PC-9 (cell line): ENCODE results near the gene NFIA. TPM values are rescaled to one million over a fixed set of nuclear protein-coding genes. Genes with fewer than 3 reads are reported as not detected.

Experiments used
- BruUV-seq: library from RNA; stranded (reverse); fragments of 400-500 nt; replicated peaks from 2 replicates; lab custom pipeline; 2021; lab: Mats Ljungman, UMichigan
- CTCF ChIA-PET: fragments of 300-600 bp; sonication (Branson Sonifier 250); formaldehyde crosslinking; loops from one replicate; lab custom pipeline; 2022; ENCODE audit warnings: antibody characterized with exemption; lab: Charles Lee
- POLR2A ChIA-PET: fragments of 300-600 bp; sonication (Branson Sonifier 250); formaldehyde crosslinking; loops from one replicate; lab custom pipeline; 2022; ENCODE audit warnings: antibody characterized with exemption; ENCODE audit not compliant: unreplicated experiment; lab: Charles Lee
- DNase-seq, 2 experiments: peaks; one replicate each; pipeline versions ENCODE4 v3.0.0 to v3.0.0-alpha.2; 2015 to 2022; ENCODE audit warnings: mixed read lengths in 1 of 2
- H2AFZ ChIP-seq: fragments of 200-600 bp; sonication (generic); 2 replicates; pipeline ENCODE4 v1.8.1; 2017; ENCODE audit warnings: antibody characterized with exemption
- H3F3A ChIP-seq: fragments of 200-600 bp; sonication (generic); 2 replicates; pipeline ENCODE4 v1.8.1; 2017; ENCODE audit warnings: antibody characterized with exemption, mild to moderate bottlenecking, low read depth; ENCODE audit not compliant: insufficient read depth
- H3K27ac ChIP-seq: fragments of 200-600 bp; sonication (generic); 2 replicates; pipeline ENCODE4 v1.6.1; 2016; ENCODE audit warnings: mixed run types
- H3K27me3 ChIP-seq: fragments of 200-600 bp; sonication (generic); 2 replicates; pipeline ENCODE4 v1.6.1; 2016; ENCODE audit warnings: low read depth, mixed run types; ENCODE audit not compliant: insufficient read depth
- H3K36me3 ChIP-seq: fragments of 200-600 bp; sonication (generic); 2 replicates; pipeline ENCODE4 v1.6.1; 2016; ENCODE audit warnings: low read depth, mixed run types
- H3K4me1 ChIP-seq: fragments of 200-600 bp; sonication (generic); replicated peaks from 2 replicates; pipeline ENCODE4 v1.6.1; 2016; ENCODE audit warnings: mixed run types; ENCODE audit not compliant: insufficient read depth
- H3K4me2 ChIP-seq: fragments of 200-600 bp; sonication (generic); 2 replicates; pipeline ENCODE4 v1.6.1; 2017; ENCODE audit warnings: mixed run types
- H3K4me3 ChIP-seq: fragments of 200-600 bp; sonication (generic); 2 replicates; pipeline ENCODE4 v1.6.1; 2016; ENCODE audit warnings: mixed run types
- H3K79me2 ChIP-seq: fragments of 200-600 bp; sonication (generic); 2 replicates; pipeline ENCODE4 v1.6.1; 2017; ENCODE audit warnings: low read depth, mixed run types
- H3K9me2 ChIP-seq: fragments of 200-600 bp; sonication (generic); 2 replicates; pipeline ENCODE4 v1.8.1; 2017; ENCODE audit warnings: mild to moderate bottlenecking; ENCODE audit not compliant: insufficient read depth
- H3K9me3 ChIP-seq: fragments of 200-600 bp; sonication (generic); 2 replicates; pipeline ENCODE4 v1.8.1; 2016; ENCODE audit warnings: low read depth; ENCODE audit not compliant: insufficient read depth
- H4K20me1 ChIP-seq: fragments of 200-600 bp; sonication (generic); 2 replicates; pipeline ENCODE4 v1.8.1; 2017; ENCODE audit not compliant: insufficient read depth
- CTCF ChIP-seq: fragments of 200-600 bp; sonication (generic); conservative IDR thresholded peaks from 2 replicates; pipeline ENCODE4 v1.6.1; 2017; ENCODE audit warnings: mixed run types, antibody characterized with exemption, mild to moderate bottlenecking, moderate library complexity
- EZH2 ChIP-seq: fragments of 200-600 bp; sonication (generic); IDR thresholded peaks from 2 replicates; pipeline ENCODE4 v1.8.0; 2017; ENCODE audit warnings: antibody characterized with exemption, low read depth
- intact Hi-C: fragments of 100-400 bp; cut with micrococcal nuclease; formaldehyde crosslinking; loops from one replicate; pipeline ENCODE4 v1.10.0; 2022; ENCODE audit not compliant: unreplicated experiment
- total RNA-seq: library from RNA; stranded (reverse); gene quantifications from 2 replicates; pipeline ENCODE4 v1.2.3, GENCODE V29; 2021

NFIA gene
- total RNA-seq, 1 experiment from 2014 or later = 26.7 TPM

GRCh38 chr1:61130338-61131000, 48.1 kb downstream of the NFIA start:
- intact Hi-C loops = loop anchor here (10.0 kb wide), 1 partner anchor 324 kb away; no protein-coding TSS in a partner anchor
- DNase-seq = no peak
- H2AFZ ChIP-seq = no peak overlapping the region
- CTCF ChIA-PET = no interaction called here
- no peak overlapping the region for H3K4me2 ChIP-seq
- TF ChIP-seq CTCF (no peak), EZH2 (no peak)
- H3K79me2 ChIP-seq = peaks cover 31% of the 10 kb centered on the region
- no TSS peak for BruUV-seq
- H3K9me3 ChIP-seq = no peaks in the 10 kb centered on the region
- H3K9me2 ChIP-seq = no peaks in the 10 kb centered on the region
- H4K20me1 ChIP-seq = no peaks in the 10 kb centered on the region
- H3F3A ChIP-seq = peaks cover 24% of the 10 kb centered on the region
- no peaks in the 10 kb centered on the region for H3K27me3 ChIP-seq
- no peak overlapping the region for H3K4me3 ChIP-seq
- no peaks in the 10 kb centered on the region for H3K36me3 ChIP-seq
- H3K27ac ChIP-seq = no peak overlapping the region
- H3K4me1 ChIP-seq = peaks cover 30% of the 10 kb centered on the region
- POLR2A ChIA-PET = no interaction called here

GRCh38 chr1:61131248-61131647, 48.9 kb downstream of the NFIA start:
- H4K20me1 ChIP-seq = no peaks in the 10 kb centered on the region
- peaks cover 39% of the 10 kb centered on the region for H3K79me2 ChIP-seq
- BruUV-seq = no TSS peak
- intact Hi-C loops = loop anchor here (10.0 kb wide), 1 partner anchor 324 kb away; no protein-coding TSS in a partner anchor
- no peak for TF ChIP-seq CTCF
- no peak for TF ChIP-seq EZH2
- H3K27me3 ChIP-seq = no peaks in the 10 kb centered on the region
- H3K36me3 ChIP-seq = no peaks in the 10 kb centered on the region
- peaks cover 24% of the 10 kb centered on the region for H3F3A ChIP-seq
- no peaks in the 10 kb centered on the region for H3K9me2 ChIP-seq
- H3K9me3 ChIP-seq = no peaks in the 10 kb centered on the region
- no peak overlapping the region for H3K4me2 ChIP-seq
- POLR2A ChIA-PET = interaction anchor here (0.5 to 0.6 kb wide), 2 partner anchors 11 to 121 kb away, joined by 3 to 5 read pairs; no protein-coding TSS in a partner anchor
- no peak overlapping the region for H3K4me3 ChIP-seq
- peaks cover 30% of the 10 kb centered on the region for H3K4me1 ChIP-seq
- CTCF ChIA-PET = no interaction called here
- H2AFZ ChIP-seq = no peak overlapping the region
- DNase-seq = no peak
- H3K27ac ChIP-seq = no peak overlapping the region

GRCh38 chr1:61131716-61132115, 49.4 kb downstream of the NFIA start:
- H3K9me3 ChIP-seq = no peaks in the 10 kb centered on the region
- intact Hi-C loops = loop anchor here (2.0 to 10.0 kb wide), 2 partner anchors 81 to 323 kb away; no protein-coding TSS in a partner anchor
- no TSS peak for BruUV-seq
- no peak for DNase-seq
- ChIA-PET POLR2A (interaction anchor here (0.6 kb wide), 1 partner anchor 12 kb away, joined by 3 read pairs; no protein-coding TSS in a partner anchor), CTCF (no interaction called here)
- H3K4me2 ChIP-seq = peak overlapping the region; percentile 42; the same call in 1 of the 2 replicates
- H3K27me3 ChIP-seq = no peaks in the 10 kb centered on the region
- no peak overlapping the region for H3K4me3 ChIP-seq
- H4K20me1 ChIP-seq = no peaks in the 10 kb centered on the region
- TF ChIP-seq CTCF (no peak), EZH2 (no peak)
- H3K79me2 ChIP-seq = peaks cover 39% of the 10 kb centered on the region
- H3K9me2 ChIP-seq = no peaks in the 10 kb centered on the region
- peaks cover 24% of the 10 kb centered on the region for H3F3A ChIP-seq
- no peak overlapping the region for H2AFZ ChIP-seq
- H3K27ac ChIP-seq = peak overlapping the region; percentile 65; the same call in 1 of the 2 replicates
- H3K36me3 ChIP-seq = no peaks in the 10 kb centered on the region
- H3K4me1 ChIP-seq = peaks cover 30% of the 10 kb centered on the region
